HCT116 (cell line): Measurements from ENCODE around the gene AAR2.

Experiments
- ATF3 ChIP-seq: IDR thresholded peaks from 2 replicates; pipeline ENCODE4 v1.6.1; 2012
- CTCF ChIP-seq, 3 experiments: fragments of 200-600 bp in 1 of 3; sonication (generic) in 1 of 3; IDR thresholded peaks in 2 of 3; conservative IDR thresholded peaks in 1 of 3; 2 replicates each; pipeline ENCODE4 v1.5.1; 2012 to 2017; ENCODE audit warnings: low read depth in 2 of 3, low read length in 2 of 3, antibody characterized with exemption in 1 of 3, borderline replicate concordance in 1 of 3, control low read depth in 1 of 3, mild to moderate bottlenecking in 1 of 3, mixed read lengths in 1 of 3, mixed run types in 1 of 3, moderate library complexity in 1 of 3; ENCODE audit not compliant: insufficient read depth in 1 of 3
- EGR1 ChIP-seq: IDR thresholded peaks from 2 replicates; pipeline ENCODE4 v1.6.1; 2012; ENCODE audit warnings: low read depth
- EZH2 ChIP-seq: fragments of 200-600 bp; sonication (generic); IDR thresholded peaks from 2 replicates; pipeline ENCODE4 v1.6.1; 2017; ENCODE audit warnings: antibody characterized with exemption, mixed run types
- MAX ChIP-seq: IDR thresholded peaks from 2 replicates; pipeline ENCODE4 v1.6.1; 2012
- POLR2A ChIP-seq: IDR thresholded peaks from 2 replicates; pipeline ENCODE4 v1.7.0; 2011; ENCODE audit warnings: borderline replicate concordance; ENCODE audit not compliant: insufficient read depth, insufficient read length; ENCODE audit errors: extremely low read depth
- REST ChIP-seq: IDR thresholded peaks from 2 replicates; pipeline ENCODE4 v1.6.1; 2012; ENCODE audit warnings: low read depth

- TF ChIP-seq CTCF (IDR thresholded peaks at IDR 0.05 in 2 of 3, conservative IDR thresholded peaks at IDR 0.05 in 1 of 3; ENCODE audit: borderline replicate concordance in 1 of 3, insufficient read depth in 1 of 3, low read depth in 2 of 3, low read length in 2 of 3) (no peak), POLR2A (no peak), ATF3 (no peak), REST (no peak), MAX (no peak), EGR1 (no peak), EZH2 (no peak)
These were observed 16.2 kb downstream of the AAR2 start for GRCh38 chr20:36252511-36252910.
